GM10266 (cell line): Measurements from ENCODE around the gene MICALL2.

Source experiments
- DNase-seq: peaks from one replicate; pipeline ENCODE4 v3.0.0; 2012; ENCODE audit errors: extremely low spot score
- CTCF ChIP-seq: IDR thresholded peaks from 2 replicates; pipeline ENCODE4 v1.5.1; 2012; ENCODE audit warnings: mild to moderate bottlenecking, low read depth; ENCODE audit not compliant: control insufficient read depth, insufficient read depth; ENCODE audit errors: missing control alignments

MICALL2 gene

GRCh38 chr7:1425292-1426136 lies 33.8 kb downstream of the MICALL2 start:
- TF ChIP-seq CTCF = no peak
- DNase-seq = peak; percentile 67

GRCh38 chr7:1424041-1424440 lies 35.2 kb downstream of the MICALL2 start:
- DNase-seq = no peak
- TF ChIP-seq CTCF = no peak

- DNase-seq = no peak
- TF ChIP-seq CTCF = no peak
Measured at GRCh38 chr7:1423264-1423811, 35.9 kb downstream of the MICALL2 start.

GRCh38 chr7:1422512-1423263 lies 36.6 kb downstream of the MICALL2 start:
- no peak for TF ChIP-seq CTCF
- DNase-seq = no peak

- TF ChIP-seq CTCF = no peak
- DNase-seq = no peak
Measured at GRCh38 chr7:1421946-1422345, 37.3 kb downstream of the MICALL2 start.

- DNase-seq = no peak
- no peak for TF ChIP-seq CTCF
Measured at GRCh38 chr7:1421020-1421790, 38.1 kb downstream of the MICALL2 start.
